ENCODE data around the gene FAM174C. TPM values are rescaled to one million over a fixed set of nuclear protein-coding genes. Genes with fewer than 3 reads are reported as not detected.

The FAM174C gene
- total and polyA plus RNA-seq, 2 of the 8 experiments (the other 6 are each of a cell fraction or from before 2014, with no cell fraction given), result 44.5 to 125 TPM

DNA sequence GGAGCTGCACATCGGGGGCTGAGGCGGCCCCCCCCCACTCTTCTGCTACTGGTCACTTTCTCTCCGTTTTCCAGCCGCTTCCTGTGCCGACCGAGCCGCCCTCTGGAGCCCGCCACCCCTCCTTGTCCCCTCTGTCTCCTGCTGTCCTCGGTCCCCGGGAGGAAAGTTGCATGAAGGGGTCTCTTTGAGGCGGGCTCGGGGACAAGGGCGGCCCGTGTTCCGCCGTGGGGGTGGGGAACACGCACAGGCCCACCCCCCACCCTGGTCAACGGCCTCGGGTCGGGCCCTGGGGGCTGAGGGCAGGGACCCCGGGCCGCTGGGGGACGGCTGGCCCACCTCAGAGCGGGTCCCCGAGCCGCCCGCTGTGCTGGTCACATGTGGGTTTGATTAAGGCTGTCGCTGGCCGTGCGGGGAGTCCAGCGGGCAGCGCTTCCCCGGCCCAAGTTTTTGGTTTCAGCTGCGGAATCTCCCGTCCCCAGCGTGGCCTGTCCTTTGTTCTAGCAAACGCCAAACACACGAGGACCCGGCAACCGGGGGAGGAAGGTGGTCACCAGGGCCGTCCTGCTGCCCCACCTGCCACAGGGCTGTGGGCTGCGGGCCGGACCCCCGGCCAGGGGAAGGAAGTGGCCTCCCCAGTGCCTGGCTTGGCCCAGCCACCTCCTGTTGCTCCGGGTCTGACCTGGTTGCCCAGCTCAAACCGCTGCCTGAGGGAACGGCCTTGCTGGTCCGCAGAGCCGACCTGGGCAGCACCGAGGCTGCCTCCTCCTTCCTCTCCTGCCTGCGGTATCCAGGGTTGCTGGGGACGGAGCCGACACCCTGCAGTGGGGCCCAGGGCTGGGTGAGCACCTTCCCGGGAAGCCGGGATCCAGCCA, 12.3 kb downstream of the FAM174C start:
- Histone ChIP-seq H3K79me2 (ENCODE audit: control insufficient read depth in 1 of 2, insufficient read depth in 2 of 2, low read length in 2 of 2) (no peaks in the 10 kb centered on the region), H4K91ac (replicated peaks; ENCODE audit: insufficient read length, low read length) (no peak overlapping the region)
- TF ChIP-seq, protein P1, sequence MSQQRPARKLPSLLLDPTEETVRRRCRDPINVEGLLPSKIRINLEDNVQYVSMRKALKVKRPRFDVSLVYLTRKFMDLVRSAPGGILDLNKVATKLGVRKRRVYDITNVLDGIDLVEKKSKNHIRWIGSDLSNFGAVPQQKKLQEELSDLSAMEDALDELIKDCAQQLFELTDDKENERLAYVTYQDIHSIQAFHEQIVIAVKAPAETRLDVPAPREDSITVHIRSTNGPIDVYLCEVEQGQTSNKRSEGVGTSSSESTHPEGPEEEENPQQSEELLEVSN (IDR thresholded peaks at IDR 0.05), result no peak

More for the DNA sequence above, 12.3 kb downstream of the FAM174C start:
- Histone ChIP-seq H3K14ac (ENCODE audit: insufficient read length) (no peak overlapping the region), H2BK12ac (ENCODE audit: low read depth, low read length) (no peak overlapping the region), H3K4me1 (replicated peaks in 1 of 4; ENCODE audit: control insufficient read depth in 3 of 4, insufficient read depth in 4 of 4, low read length in 3 of 4) (peaks cover 0 to 21% (median 9%) of the 10 kb centered on the region in 4 experiments; a peak in 5 of 7 replicates), H3K4me3 (ENCODE audit: extremely low read depth in 1 of 4, insufficient read depth in 2 of 4, low read depth in 3 of 4, low read length in 4 of 4) (no peak overlapping the region), H3K9ac (replicated peaks in 1 of 4; ENCODE audit: extremely low read depth in 1 of 4, low read depth in 3 of 4, low read length in 3 of 4) (no peak overlapping the region), H4K20me1 (replicated peaks in 1 of 2; ENCODE audit: control insufficient read depth in 1 of 2, insufficient read depth in 2 of 2, low read length in 2 of 2) (peaks cover 2 to 5% of the 10 kb centered on the region in 2 experiments), H2BK5ac (ENCODE audit: low read depth, low read length) (no peak overlapping the region), H4K8ac (ENCODE audit: extremely low read depth, insufficient read depth, low read length) (peak overlapping the region; percentile 83), H3K23me2 (ENCODE audit: low read depth, low read length) (peaks cover 5% of the 10 kb centered on the region; the same call in 1 of the 2 replicates), H3K18ac (ENCODE audit: extremely low read depth, low read length) (no peak overlapping the region), H3K27me3 (replicated peaks in 1 of 4; ENCODE audit: control insufficient read depth in 3 of 4, extremely low read depth in 1 of 4, insufficient read depth in 3 of 4, low read length in 3 of 4) (peaks cover 0 to 21% (median 12%) of the 10 kb centered on the region in 4 experiments; a peak in 5 of 7 replicates), H3K36me3 (ENCODE audit: control insufficient read depth in 2 of 4, insufficient read depth in 4 of 4, low read length in 3 of 4) (no peaks in the 10 kb centered on the region), H2AFZ (ENCODE audit: low read length) (no peak overlapping the region), H2BK20ac (ENCODE audit: low read length) (no peak overlapping the region), H2BK120ac (replicated peaks; ENCODE audit: low read depth, low read length) (no peak overlapping the region), H3K27ac (ENCODE audit: low read depth, low read length) (no peak overlapping the region), H2AK5ac (ENCODE audit: low read depth, low read length) (no peak overlapping the region), H3K56ac (replicated peaks; ENCODE audit: insufficient read length, low read depth, low read length) (no peak overlapping the region), H2BK15ac (ENCODE audit: low read length) (no peak overlapping the region), H3K9me3 (ENCODE audit: insufficient read depth in 2 of 2, low read depth in 1 of 2, low read length in 1 of 2) (no peaks in the 10 kb centered on the region), H3K79me1 (ENCODE audit: low read depth, low read length) (no peaks in the 10 kb centered on the region; the same call in 1 of the 2 replicates), H4K5ac (ENCODE audit: insufficient read length, low read depth, low read length) (no peak overlapping the region), H3K23ac (ENCODE audit: insufficient read length) (no peak overlapping the region), H3K4ac (replicated peaks; ENCODE audit: insufficient read length, low read depth, low read length) (no peak overlapping the region), H3K4me2 (ENCODE audit: insufficient read depth in 1 of 2, low read depth in 2 of 2, low read length in 2 of 2) (0 out of 4 replicates have a peak overlapping the region, but pooled peaks of 1 of the 2 experiments have one; percentile 79)
- no peak for DNase-seq (ENCODE audit: low read depth in 1 of 2, low spot score in 2 of 2)
- ChIA-PET CTCF (ENCODE audit: partially characterized antibody) (interaction anchor here (1.1 kb wide), 1 partner anchor 28 kb away, joined by 3 read pairs; no protein-coding TSS in a partner anchor), POLR2A (ENCODE audit: partially characterized antibody) (interaction anchor here (0.8 to 2.2 kb wide), 8 partner anchors 15 to 83 kb away, joined by 3 to 11 read pairs (median 4); partner anchors contain the start of genes CIRBP and MIDN)
- FAIRE-seq, result no peak
- 93% methylated on average over 36 of the region's 55 CpGs; no CpG with 5 or more reads in 1 of the 2 experiments for WGBS, 2 experiments (ENCODE audit: extremely low coverage in 1 of 2, insufficient coverage in 1 of 2, insufficient read length in 1 of 2, insufficient replicate concordance in 2 of 2, low coverage in 1 of 2, low lambda C conversion rate in 2 of 2, missing lambda C conversion rate in 1 of 2)

Measured in H1 (cell line).